Esophagus muscularis mucosa (tissue), 4 donors: ENCODE results near the gene AFAP1L1. TPM values are rescaled to one million over a fixed set of nuclear protein-coding genes. Genes with fewer than 3 reads are reported as not detected.

ENCODE experiments used
- DNase-seq: peaks from one replicate; pipeline ENCODE4 v3.0.0-alpha.2; 2017; ENCODE audit errors: extremely low spot score
- H3K27ac ChIP-seq, 4 donors: fragments of 200-600 bp; sonication (generic); replicated peaks in 1 of 4; 1 replicate in 3 of 4; 2 replicates in 1 of 4; pipeline ENCODE4 v1.5.1; 2016 to 2019; ENCODE audit warnings: mild to moderate bottlenecking in 1 of 4
- H3K27me3 ChIP-seq, 4 donors: fragments of 200-600 bp; sonication (generic); one replicate each; pipeline versions ENCODE4 v1.5.1 to v1.6.0; 2016 to 2019
- H3K36me3 ChIP-seq, 4 donors: fragments of 200-600 bp; sonication (generic); one replicate each; pipeline ENCODE4 v1.5.1; 2016 to 2019
- H3K4me1 ChIP-seq, 4 donors: fragments of 200-600 bp; sonication (generic); one replicate each; pipeline ENCODE4 v1.5.1; 2016 to 2019
- H3K4me3 ChIP-seq, 4 donors: fragments of 200-600 bp; sonication (generic); 1 replicate in 2 of 4; 2 replicates in 2 of 4; pipeline ENCODE4 v1.5.1; 2016 to 2019; ENCODE audit warnings: mild to moderate bottlenecking in 4 of 4, moderate library complexity in 1 of 4
- H3K9me3 ChIP-seq, 4 donors: fragments of 200-600 bp; sonication (generic); 1 replicate in 3 of 4; 2 replicates in 1 of 4; pipeline ENCODE4 v1.5.1; 2016 to 2019
- CTCF ChIP-seq, 3 experiments: fragments of 200-600 bp in 2 of 3; fragments of 450-650 bp in 1 of 3; sonication (generic) in 2 of 3; IDR thresholded peaks; one replicate each; pipeline ENCODE4 v1.5.1; 2017 to 2019; ENCODE audit warnings: antibody characterized with exemption in 3 of 3, mild to moderate bottlenecking in 2 of 3, moderate library complexity in 1 of 3
- EP300 ChIP-seq: sonication (generic); formaldehyde crosslinking; IDR thresholded peaks from one replicate; pipeline ENCODE4 v1.6.1; 2017; ENCODE audit warnings: antibody characterized with exemption
- POLR2A ChIP-seq: fragments of 450-650 bp; IDR thresholded peaks from one replicate; pipeline ENCODE4 v1.6.1; 2017; ENCODE audit warnings: antibody characterized with exemption, moderate library complexity, mild to moderate bottlenecking, low read depth
- POLR2AphosphoS5 ChIP-seq, 2 donors: sonication (generic); formaldehyde crosslinking; IDR thresholded peaks; one replicate each; pipeline ENCODE4 v1.6.1; 2017; ENCODE audit warnings: antibody characterized with exemption in 2 of 2
- WGBS: methylation state at CpG from one replicate; pipeline ENCODE4 v1.1.5; 2018; 5-methylcytosine and 5-hydroxymethylcytosine counted together
- intact Hi-C: fragments of 100-400 bp; cut with DNase I; formaldehyde crosslinking; loops from one replicate; pipeline ENCODE4 v1.15.1; 2023
- total RNA-seq, 4 donors: library from RNA; depleted of rRNA; stranded (reverse); fragments of >200 nt; gene quantifications; one replicate each; pipeline versions ENCODE4 v1.1.0 to v1.2.1, GENCODE V29; 2016

The AFAP1L1 gene
- total RNA-seq, 4 donors from 2014 or later: 10.0 to 23.8 (median 16.6) TPM

GRCh38 chr5:149310947-149311658 is 39.4 kb downstream of the AFAP1L1 start:
- peaks cover 0 to 82% (median 27%) of the 10 kb centered on the region in 4 donors for H3K36me3 ChIP-seq
- no peaks in the 10 kb centered on the region for H3K9me3 ChIP-seq
- intact Hi-C loops: no loop called here
- WGBS: 80% methylated on average over 9 of the region's 10 CpGs
- no peak overlapping the region for H3K4me3 ChIP-seq
- no peaks in the 10 kb centered on the region for H3K27me3 ChIP-seq
- H3K4me1 ChIP-seq: peaks cover 0 to 6% (median 4%) of the 10 kb centered on the region in 4 donors
- no peak for DNase-seq
- no peak overlapping the region for H3K27ac ChIP-seq
- TF ChIP-seq POLR2AphosphoS5 (IDR thresholded peaks at IDR 0.05): no peak
- no peak for TF ChIP-seq POLR2A
- no peak for TF ChIP-seq EP300
- TF ChIP-seq CTCF (IDR thresholded peaks at IDR 0.05): no peak

- no peak overlapping the region for H3K4me3 ChIP-seq
- whole genome bisulfite sequencing: 85% methylated on average over 4 of the region's 6 CpGs
These were observed 41.6 kb downstream of the AFAP1L1 start for GRCh38 chr5:149313151-149313841.

GRCh38 chr5:149314571-149315111 is 43.0 kb downstream of the AFAP1L1 start:
- DNase-seq: no peak
- H3K27ac ChIP-seq: no peak overlapping the region
- H3K27me3 ChIP-seq: no peaks in the 10 kb centered on the region
- H3K4me1 ChIP-seq: peaks cover 11 to 16% (median 12%) of the 10 kb centered on the region in 4 donors
- H3K4me3 ChIP-seq: no peak overlapping the region
- no peaks in the 10 kb centered on the region for H3K9me3 ChIP-seq
- no peak for TF ChIP-seq POLR2AphosphoS5 (IDR thresholded peaks at IDR 0.05)
- no peak for TF ChIP-seq CTCF (IDR thresholded peaks at IDR 0.05)
- TF ChIP-seq POLR2A: no peak
- TF ChIP-seq EP300: no peak
- intact Hi-C loops: loop anchor here (5.0 kb wide), 1 partner anchor 53 kb away; no protein-coding TSS in a partner anchor
- 86% methylated on average over 4 of the region's 4 CpGs for WGBS
- peaks cover 0 to 81% (median 18%) of the 10 kb centered on the region in 4 donors for H3K36me3 ChIP-seq

More at GRCh38 chr5:149313151-149313841, 41.6 kb downstream of the AFAP1L1 start:
- no peak for TF ChIP-seq EP300
- DNase-seq: no peak
- intact Hi-C loops: no loop called here
- Histone ChIP-seq H3K27me3 (no peaks in the 10 kb centered on the region), H3K4me1 (peaks cover 9 to 16% (median 11%) of the 10 kb centered on the region in 4 donors), H3K27ac (no peak overlapping the region), H3K9me3 (no peaks in the 10 kb centered on the region), H3K36me3 (peaks cover 0 to 76% (median 17%) of the 10 kb centered on the region in 4 donors)

- Histone ChIP-seq H3K4me1 (peaks cover 19 to 21% (median 20%) of the 10 kb centered on the region in 4 donors), H3K4me3 (no peak overlapping the region), H3K27ac (no peak overlapping the region), H3K9me3 (no peaks in the 10 kb centered on the region), H3K36me3 (peaks cover 0 to 80% (median 11%) of the 10 kb centered on the region in 4 donors), H3K27me3 (no peaks in the 10 kb centered on the region)
- intact Hi-C loops: loop anchor here (5.0 kb wide), 1 partner anchor 52 kb away; no protein-coding TSS in a partner anchor
- WGBS: 93% methylated on average over 6 of the region's 6 CpGs
- no peak for DNase-seq
- TF ChIP-seq POLR2AphosphoS5 (IDR thresholded peaks at IDR 0.05) (no peak), CTCF (IDR thresholded peaks at IDR 0.05) (no peak), EP300 (no peak), POLR2A (no peak)
These were observed 44.1 kb downstream of the AFAP1L1 start for GRCh38 chr5:149315753-149316152.
